DND-41 (cell line): ENCODE measurements around the gene PIAS3.

Source experiments
- ATAC-seq: fragments of 200-7000 bp; cut with Tn5 transposase; 3 replicates; pipeline ENCODE4 v1.9.1; 2021; ENCODE audit warnings: low read depth; ENCODE audit not compliant: insufficient read depth
- DNase-seq: peaks from one replicate; pipeline ENCODE4 v3.0.0-alpha.2; 2020
- H2AFZ ChIP-seq: 2 replicates; pipeline ENCODE4 v1.6.0; 2012; ENCODE audit warnings: low read depth, low read length
- H3K27ac ChIP-seq: 2 replicates; pipeline ENCODE4 v1.5.1; 2012; ENCODE audit warnings: low read length, inconsistent platforms
- H3K27me3 ChIP-seq: fragments of 200-600 bp; sonication (generic); 2 replicates; pipeline ENCODE4 v1.6.0; 2012; ENCODE audit warnings: low read length, mild to moderate bottlenecking, inconsistent platforms; ENCODE audit not compliant: insufficient read depth, poor library complexity
- H3K36me3 ChIP-seq: 2 replicates; pipeline ENCODE4 v1.5.1; 2012; ENCODE audit warnings: low read length, inconsistent platforms; ENCODE audit not compliant: insufficient read depth
- H3K4me1 ChIP-seq: 2 replicates; pipeline ENCODE4 v1.5.1; 2012; ENCODE audit warnings: mild to moderate bottlenecking, low read length; ENCODE audit not compliant: insufficient read depth
- H3K4me2 ChIP-seq: 2 replicates; pipeline ENCODE4 v1.6.0; 2012; ENCODE audit warnings: mild to moderate bottlenecking, moderate library complexity, low read length, inconsistent platforms; ENCODE audit not compliant: insufficient read depth
- H3K4me3 ChIP-seq, 2 experiments: fragments of 200-600 bp in 1 of 2; shearing (Covaris generic) in 1 of 2; 2 replicates each; pipeline ENCODE4 v1.5.1; 2012 to 2016; ENCODE audit warnings: inconsistent platforms in 2 of 2, low read length in 2 of 2, mild to moderate bottlenecking in 2 of 2, low read depth in 1 of 2, moderate library complexity in 1 of 2
- H3K79me2 ChIP-seq: 2 replicates; pipeline ENCODE4 v1.6.0; 2012; ENCODE audit warnings: low read length, inconsistent platforms; ENCODE audit not compliant: insufficient read depth
- H3K9ac ChIP-seq: 2 replicates; pipeline ENCODE4 v1.6.0; 2012; ENCODE audit warnings: low read depth, mild to moderate bottlenecking, inconsistent platforms, low read length, moderate library complexity
- H3K9me3 ChIP-seq: 2 replicates; pipeline ENCODE4 v1.5.1; 2012; ENCODE audit warnings: low read length, moderate library complexity, mild to moderate bottlenecking, inconsistent platforms; ENCODE audit not compliant: insufficient read depth, severe bottlenecking
- H4K20me1 ChIP-seq: 2 replicates; pipeline ENCODE4 v1.6.0; 2012; ENCODE audit warnings: low read length; ENCODE audit not compliant: insufficient read depth
- EZH2 ChIP-seq: IDR thresholded peaks from 3 replicates; pipeline ENCODE4 v1.6.1; 2012; ENCODE audit warnings: borderline replicate concordance, low read depth, mild to moderate bottlenecking, moderate library complexity, low read length, inconsistent platforms; ENCODE audit not compliant: severe bottlenecking
- TF ChIP-seq, protein P1 (sequence below): IDR thresholded peaks from 2 replicates; pipeline ENCODE4 v1.5.1; 2012; ENCODE audit warnings: borderline replicate concordance, low read length, moderate library complexity, mild to moderate bottlenecking; ENCODE audit not compliant: poor library complexity, severe bottlenecking; ENCODE audit errors: extremely low read depth

The PIAS3 gene

DNA sequence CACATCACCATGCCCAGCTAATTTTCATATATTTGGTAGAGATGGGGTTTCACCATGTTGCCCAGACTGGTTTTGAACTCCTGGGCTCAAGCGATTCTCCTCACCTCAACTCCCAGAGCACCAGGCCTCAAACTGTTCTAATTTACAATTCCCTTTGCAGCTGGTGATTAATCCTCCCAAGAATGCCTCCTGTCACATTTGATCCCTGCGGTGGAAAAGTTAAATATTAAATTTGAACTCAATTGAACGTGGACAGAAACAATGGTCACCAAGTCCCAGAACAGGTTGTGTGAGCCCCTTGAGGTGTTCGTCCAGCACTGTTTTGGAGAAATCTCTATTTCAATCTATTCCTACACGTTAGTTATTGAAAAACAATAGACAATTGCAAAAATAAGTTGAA lies 28.8 kb upstream of the PIAS3 start:
- Histone ChIP-seq H4K20me1 (no peaks in the 10 kb centered on the region), H3K4me2 (no peak overlapping the region), H3K9me3 (no peaks in the 10 kb centered on the region), H3K9ac (no peak overlapping the region), H3K27me3 (peaks cover 30% of the 10 kb centered on the region), H3K27ac (no peak overlapping the region), H3K36me3 (no peaks in the 10 kb centered on the region), H3K79me2 (no peaks in the 10 kb centered on the region), H2AFZ (no peak overlapping the region), H3K4me1 (peaks cover 14% of the 10 kb centered on the region), H3K4me3 (no peak overlapping the region)
- DNase-seq: no peak
- no peak for ATAC-seq
- no peak for TF ChIP-seq EZH2
- TF ChIP-seq, protein P1, sequence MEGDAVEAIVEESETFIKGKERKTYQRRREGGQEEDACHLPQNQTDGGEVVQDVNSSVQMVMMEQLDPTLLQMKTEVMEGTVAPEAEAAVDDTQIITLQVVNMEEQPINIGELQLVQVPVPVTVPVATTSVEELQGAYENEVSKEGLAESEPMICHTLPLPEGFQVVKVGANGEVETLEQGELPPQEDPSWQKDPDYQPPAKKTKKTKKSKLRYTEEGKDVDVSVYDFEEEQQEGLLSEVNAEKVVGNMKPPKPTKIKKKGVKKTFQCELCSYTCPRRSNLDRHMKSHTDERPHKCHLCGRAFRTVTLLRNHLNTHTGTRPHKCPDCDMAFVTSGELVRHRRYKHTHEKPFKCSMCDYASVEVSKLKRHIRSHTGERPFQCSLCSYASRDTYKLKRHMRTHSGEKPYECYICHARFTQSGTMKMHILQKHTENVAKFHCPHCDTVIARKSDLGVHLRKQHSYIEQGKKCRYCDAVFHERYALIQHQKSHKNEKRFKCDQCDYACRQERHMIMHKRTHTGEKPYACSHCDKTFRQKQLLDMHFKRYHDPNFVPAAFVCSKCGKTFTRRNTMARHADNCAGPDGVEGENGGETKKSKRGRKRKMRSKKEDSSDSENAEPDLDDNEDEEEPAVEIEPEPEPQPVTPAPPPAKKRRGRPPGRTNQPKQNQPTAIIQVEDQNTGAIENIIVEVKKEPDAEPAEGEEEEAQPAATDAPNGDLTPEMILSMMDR: no peak

DNA sequence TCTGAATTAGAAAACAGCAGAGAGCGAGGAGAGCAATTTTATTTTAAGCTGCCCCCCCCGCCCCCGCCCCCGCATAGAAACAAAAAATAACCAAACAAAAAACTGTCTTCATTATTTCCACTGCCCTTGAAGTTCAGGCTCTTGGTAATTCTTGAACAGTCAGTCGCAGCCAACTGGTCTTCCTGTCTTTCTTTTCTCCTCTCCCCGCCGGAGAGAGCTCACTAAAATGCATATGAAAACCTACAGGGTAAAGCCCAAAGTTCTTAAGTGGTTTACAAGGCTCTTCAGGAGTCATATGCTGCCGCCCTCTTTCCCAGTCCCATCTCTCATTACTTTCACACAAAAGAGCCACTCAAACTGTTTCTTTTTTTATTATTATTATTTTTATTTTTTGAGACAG lies 27.9 kb upstream of the PIAS3 start:
- TF ChIP-seq, protein P1: no peak
- TF ChIP-seq EZH2: no peak
- Histone ChIP-seq H2AFZ (no peak overlapping the region), H3K27ac (no peak overlapping the region), H4K20me1 (no peaks in the 10 kb centered on the region), H3K27me3 (peaks cover 31% of the 10 kb centered on the region), H3K9ac (no peak overlapping the region), H3K4me1 (peaks cover 14% of the 10 kb centered on the region), H3K9me3 (no peaks in the 10 kb centered on the region), H3K4me2 (no peak overlapping the region), H3K79me2 (no peaks in the 10 kb centered on the region), H3K36me3 (no peaks in the 10 kb centered on the region), H3K4me3 (no peak overlapping the region)
- no peak for ATAC-seq
- no peak for DNase-seq

DNA sequence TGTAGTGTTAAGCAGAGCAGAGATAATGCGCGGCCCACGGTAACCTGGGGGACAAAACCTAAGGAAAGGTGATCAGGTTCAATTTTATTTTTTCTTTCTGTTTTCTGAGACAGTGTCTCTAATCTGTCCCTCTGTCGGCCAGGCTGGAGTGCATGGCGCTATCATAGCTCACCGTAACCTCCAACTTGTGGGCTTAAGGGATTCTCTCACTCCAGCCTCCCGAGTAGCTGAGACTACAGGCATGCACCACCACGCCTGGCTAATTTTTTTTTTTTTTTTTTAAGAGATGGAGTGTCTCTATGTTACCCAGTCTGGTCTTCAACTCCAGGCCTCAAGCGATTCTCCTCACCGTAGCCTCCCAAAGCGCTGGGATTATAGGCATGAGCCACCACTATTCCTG lies 27.5 kb upstream of the PIAS3 start:
- Histone ChIP-seq H3K4me1 (peaks cover 14% of the 10 kb centered on the region), H3K79me2 (no peaks in the 10 kb centered on the region), H3K27me3 (peaks cover 31% of the 10 kb centered on the region), H3K9ac (no peak overlapping the region), H4K20me1 (no peaks in the 10 kb centered on the region), H3K27ac (no peak overlapping the region), H3K4me2 (peak overlapping the region; percentile 76), H2AFZ (no peak overlapping the region), H3K4me3 (no peak overlapping the region), H3K9me3 (no peaks in the 10 kb centered on the region), H3K36me3 (no peaks in the 10 kb centered on the region)
- no peak for ATAC-seq
- no peak for TF ChIP-seq EZH2
- TF ChIP-seq, protein P1: no peak
- DNase-seq: no peak

DNA sequence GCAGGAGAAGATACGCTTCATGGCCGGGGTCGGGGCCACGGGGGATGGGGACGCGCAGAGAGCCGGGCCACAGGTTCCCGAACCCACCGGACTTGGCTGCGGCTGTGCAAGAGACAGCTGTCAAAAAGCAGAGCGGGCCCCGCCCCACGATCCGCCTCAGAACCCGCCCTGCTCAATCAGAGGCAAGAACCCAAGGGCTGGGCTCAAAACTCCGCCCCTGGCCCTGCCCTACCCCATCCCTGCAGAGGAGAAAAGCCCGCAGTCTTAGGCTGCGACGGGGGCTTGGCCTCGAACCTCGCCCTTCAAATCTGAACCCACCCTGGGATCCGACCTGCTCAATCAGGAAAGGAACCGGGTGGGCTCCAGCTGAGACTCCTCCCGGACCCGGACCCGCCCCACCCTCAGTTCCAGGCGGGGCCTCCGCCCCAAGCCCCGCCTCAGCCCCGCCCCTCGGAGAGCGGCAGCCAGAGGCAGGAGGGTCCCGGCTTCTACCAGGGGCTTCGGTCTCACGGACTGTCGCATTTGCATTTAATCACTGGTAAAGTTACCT lies 26.9 kb upstream of the PIAS3 start, which contains the start of gene ANKRD35:
ANKRD35 (minus strand) TSS at position 129 of the 550 bp plus-strand sequence; CDS start at position 21, 108 bp downstream.
- peak within 1 kb of the TSS; percentile 62 for H2AFZ ChIP-seq

More for the DNA sequence above, 26.9 kb upstream of the PIAS3 start, which contains the start of gene ANKRD35:
- peaks cover 31% of the 10 kb centered on the region for H3K27me3 ChIP-seq
- H3K79me2 ChIP-seq: no peaks in the 10 kb centered on the region
- no peak within 1 kb of the TSS for H3K27ac ChIP-seq
- peak; percentile 87 for DNase-seq
- H3K9ac ChIP-seq: no peak within 1 kb of the TSS
- peak within 1 kb of the TSS; percentile 13 to 62; a peak in 3 of 4 replicates for H3K4me3 ChIP-seq
- H3K4me1 ChIP-seq: peaks cover 14% of the 10 kb centered on the region
- peak; percentile 99 for ATAC-seq
- no peaks in the 10 kb centered on the region for H3K9me3 ChIP-seq
- TF ChIP-seq, protein P1: no peak
- TF ChIP-seq EZH2: no peak
- H3K36me3 ChIP-seq: no peaks in the 10 kb centered on the region
- H3K4me2 ChIP-seq: peak within 1 kb of the TSS; percentile 76
- H4K20me1 ChIP-seq: no peaks in the 10 kb centered on the region
